ENCODE data around the gene RPL11.

DNA sequence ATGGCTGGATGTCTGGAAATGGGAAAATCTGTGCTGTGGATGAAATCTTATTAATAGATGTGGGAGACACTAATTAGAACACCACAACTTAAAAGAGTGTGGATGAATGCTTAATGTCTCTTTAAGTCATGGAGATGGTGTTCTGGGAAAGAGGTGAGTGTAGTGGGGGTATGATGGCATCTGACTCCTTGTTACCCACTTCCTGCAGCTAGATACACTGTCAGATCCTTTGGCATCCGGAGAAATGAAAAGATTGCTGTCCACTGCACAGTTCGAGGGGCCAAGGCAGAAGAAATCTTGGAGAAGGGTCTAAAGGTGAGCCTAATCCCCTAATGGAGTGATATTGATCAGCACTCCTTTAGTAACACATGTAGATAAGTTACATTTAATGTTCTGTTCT is 2.0 kb downstream of the RPL11 start:
- TF ChIP-seq, protein P1, sequence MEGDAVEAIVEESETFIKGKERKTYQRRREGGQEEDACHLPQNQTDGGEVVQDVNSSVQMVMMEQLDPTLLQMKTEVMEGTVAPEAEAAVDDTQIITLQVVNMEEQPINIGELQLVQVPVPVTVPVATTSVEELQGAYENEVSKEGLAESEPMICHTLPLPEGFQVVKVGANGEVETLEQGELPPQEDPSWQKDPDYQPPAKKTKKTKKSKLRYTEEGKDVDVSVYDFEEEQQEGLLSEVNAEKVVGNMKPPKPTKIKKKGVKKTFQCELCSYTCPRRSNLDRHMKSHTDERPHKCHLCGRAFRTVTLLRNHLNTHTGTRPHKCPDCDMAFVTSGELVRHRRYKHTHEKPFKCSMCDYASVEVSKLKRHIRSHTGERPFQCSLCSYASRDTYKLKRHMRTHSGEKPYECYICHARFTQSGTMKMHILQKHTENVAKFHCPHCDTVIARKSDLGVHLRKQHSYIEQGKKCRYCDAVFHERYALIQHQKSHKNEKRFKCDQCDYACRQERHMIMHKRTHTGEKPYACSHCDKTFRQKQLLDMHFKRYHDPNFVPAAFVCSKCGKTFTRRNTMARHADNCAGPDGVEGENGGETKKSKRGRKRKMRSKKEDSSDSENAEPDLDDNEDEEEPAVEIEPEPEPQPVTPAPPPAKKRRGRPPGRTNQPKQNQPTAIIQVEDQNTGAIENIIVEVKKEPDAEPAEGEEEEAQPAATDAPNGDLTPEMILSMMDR (IDR thresholded peaks at IDR 0.05 in 2 of 3, conservative IDR thresholded peaks at IDR 0.05 in 1 of 3; ENCODE audit: control insufficient read depth in 2 of 3, extremely low read depth in 1 of 3, insufficient read depth in 1 of 3, low read depth in 3 of 3, low read length in 3 of 3), result no peak
- no peak for TF ChIP-seq POLR2A (IDR thresholded peaks at IDR 0.05; ENCODE audit: low read depth, low read length)
- TF ChIP-seq NBN (IDR thresholded peaks at IDR 0.05), result no peak

All from GM12878 (cell line).